CD4-positive, alpha-beta T cell treated with Interleukin-6 for 4 hours (primary cell): ENCODE measurements around the gene POLR3E.
"Not testable (repeated sequence)": the region's sequence is repeated elsewhere in the genome, so short reads cannot be mapped to it uniquely, and the experiment has no call there.

Experiments
- DNase-seq: peaks from one replicate; pipeline ENCODE4 v3.0.0-alpha.2; 2020; ENCODE audit warnings: mixed read lengths

POLR3E gene

DNA sequence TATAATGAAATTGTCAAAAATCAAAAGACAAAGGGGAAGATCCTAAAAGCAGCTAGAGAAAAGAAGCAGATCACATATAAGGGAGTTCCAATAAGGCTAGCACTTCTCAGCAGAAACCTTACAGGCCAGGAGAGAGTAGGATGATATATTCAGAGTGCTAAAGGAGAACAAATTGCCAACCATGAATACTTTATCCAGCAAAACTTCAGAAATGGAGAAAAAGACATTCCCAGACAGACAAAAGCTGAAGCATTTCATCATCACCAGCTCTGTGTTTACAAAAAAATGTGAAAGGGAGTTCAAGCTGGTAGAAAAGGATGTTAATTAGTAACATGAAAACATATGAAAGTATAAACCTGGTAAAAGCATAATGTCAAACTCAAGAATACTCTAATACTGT, 39.8 kb downstream of the POLR3E start:
- DNase-seq: no peak

GRCh38 chr16:22337849-22338635, 40.8 kb downstream of the POLR3E start:
- DNase-seq: no peak

DNA sequence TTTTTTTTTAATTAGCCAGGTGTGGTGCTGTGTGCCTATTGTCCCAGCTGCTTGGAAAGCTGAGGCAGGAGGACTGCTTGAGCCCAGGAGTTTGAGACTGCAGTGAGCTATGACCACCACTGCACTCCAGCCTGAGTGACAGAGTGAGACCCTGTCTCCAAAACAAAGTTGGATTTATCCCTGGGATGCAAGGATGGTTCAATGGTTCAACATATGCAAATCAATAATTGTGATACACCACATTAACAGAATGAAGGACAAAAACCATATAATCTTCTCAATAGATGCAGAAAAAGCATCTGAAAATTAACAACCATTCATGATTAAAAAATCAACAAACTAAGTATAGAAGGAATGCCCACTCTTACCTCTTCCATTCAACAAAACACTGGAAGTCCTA, 43.7 kb downstream of the POLR3E start:
- no peak for DNase-seq

GRCh38 chr16:22342082-22342481, 44.9 kb downstream of the POLR3E start:
- DNase-seq: no peak

GRCh38 chr16:22346483-22346882, 49.3 kb downstream of the POLR3E start:
- no peak for DNase-seq

GRCh38 chr16:22347100-22347820, 50.1 kb downstream of the POLR3E start:
- DNase-seq: no peak

- no peak for DNase-seq
These were observed 51.1 kb downstream of the POLR3E start for GRCh38 chr16:22348291-22348690.

- DNase-seq: not testable (repeated sequence)
These were observed 53.8 kb downstream of the POLR3E start for GRCh38 chr16:22351017-22351416.

- DNase-seq: no peak
These were observed 54.9 kb downstream of the POLR3E start for GRCh38 chr16:22352140-22352539.

GRCh38 chr16:22352723-22353122, 55.5 kb downstream of the POLR3E start:
- no peak for DNase-seq

GRCh38 chr16:22353191-22353919, 56.1 kb downstream of the POLR3E start:
- peak; percentile 44 for DNase-seq

DNA sequence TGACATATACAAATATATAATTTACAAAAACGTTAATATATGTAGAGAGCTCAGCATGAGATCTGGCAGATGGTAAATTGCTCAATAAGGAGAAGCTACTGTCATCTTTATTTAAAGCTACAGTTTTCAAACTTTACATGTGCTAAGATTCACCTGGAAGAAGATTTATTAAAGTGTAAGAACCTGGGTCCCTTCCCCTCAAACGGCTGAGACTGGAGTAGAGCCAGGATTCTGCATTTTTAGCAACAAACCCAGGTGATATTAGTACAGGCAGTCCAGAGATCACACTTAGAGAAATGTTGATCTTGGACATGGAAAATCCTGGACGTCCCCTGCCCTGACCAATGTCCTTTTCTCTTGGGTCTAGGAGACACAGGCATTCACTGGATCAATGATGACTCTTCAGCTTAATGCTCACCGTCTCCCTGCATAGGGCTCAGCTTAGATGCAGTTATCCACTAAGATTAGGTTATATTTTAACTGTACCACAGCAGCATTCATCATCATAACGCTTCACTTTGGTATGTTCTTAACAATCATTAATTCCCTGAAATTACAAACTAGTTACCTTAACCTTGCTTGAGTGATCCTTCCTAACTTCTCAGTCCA, 56.8 kb downstream of the POLR3E start:
- DNase-seq: no peak

DNA sequence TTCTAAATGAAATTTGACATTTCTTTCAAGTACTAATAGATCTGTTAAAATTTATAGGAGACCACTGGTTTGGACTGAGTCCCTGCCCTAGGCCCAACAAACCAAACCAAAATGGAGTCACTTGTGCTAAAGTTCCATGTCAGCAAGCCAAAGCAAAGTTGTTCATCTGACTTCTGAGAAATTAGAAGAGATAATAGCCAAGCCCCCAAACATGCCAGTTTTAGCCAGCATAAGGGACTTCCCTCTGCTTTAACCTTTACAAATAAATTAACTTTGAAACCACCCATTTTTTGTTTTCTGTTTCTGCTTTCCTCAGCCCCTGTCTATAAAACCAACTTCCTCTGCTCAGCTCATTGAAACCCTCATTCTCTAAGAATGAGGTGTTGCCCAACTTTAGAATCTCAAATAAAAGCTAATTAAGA, 58.3 kb downstream of the POLR3E start:
- no peak for DNase-seq

DNA sequence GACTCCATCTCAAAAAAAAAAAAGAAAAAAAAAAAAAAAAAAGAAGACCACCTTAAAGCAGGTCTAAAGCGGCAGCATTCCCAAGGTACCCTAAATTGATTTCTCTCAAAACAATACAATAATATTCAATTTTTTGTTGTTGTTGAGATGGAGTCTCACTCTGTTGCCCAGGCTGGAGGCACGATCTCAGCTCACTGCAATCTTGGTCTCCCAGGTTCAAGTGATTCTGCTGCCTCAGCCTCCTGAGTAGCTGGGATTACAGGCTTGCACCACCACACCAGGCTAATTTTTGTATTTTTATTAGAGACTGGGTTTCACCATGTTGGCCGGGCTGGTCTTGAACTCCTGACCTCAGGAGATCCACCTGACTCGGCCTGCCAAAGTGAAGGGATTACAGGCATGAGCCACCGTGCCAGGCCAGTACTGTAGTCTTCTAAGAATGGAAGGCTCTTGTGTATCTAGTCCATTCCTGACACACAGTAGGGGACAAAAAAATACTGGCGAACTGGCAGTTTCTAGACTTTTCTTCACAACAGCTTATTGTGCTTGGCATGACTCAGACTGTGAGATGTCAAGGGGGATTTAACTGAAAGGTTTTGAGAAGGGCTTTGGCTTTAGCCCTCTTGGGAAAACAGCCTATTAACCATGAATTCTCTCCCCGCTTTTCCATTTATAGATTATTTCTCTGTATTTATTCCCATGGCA, 59.9 kb downstream of the POLR3E start:
- peak; percentile 27 for DNase-seq

GRCh38 chr16:22357635-22357971, 60.4 kb downstream of the POLR3E start:
- DNase-seq: no peak

GRCh38 chr16:22358000-22358399, 60.8 kb downstream of the POLR3E start:
- DNase-seq: peak; percentile 49

GRCh38 chr16:22359679-22360078, 62.5 kb downstream of the POLR3E start:
- DNase-seq: no peak

- no peak for DNase-seq
These were observed 63.9 kb downstream of the POLR3E start for GRCh38 chr16:22360963-22361659.

DNA sequence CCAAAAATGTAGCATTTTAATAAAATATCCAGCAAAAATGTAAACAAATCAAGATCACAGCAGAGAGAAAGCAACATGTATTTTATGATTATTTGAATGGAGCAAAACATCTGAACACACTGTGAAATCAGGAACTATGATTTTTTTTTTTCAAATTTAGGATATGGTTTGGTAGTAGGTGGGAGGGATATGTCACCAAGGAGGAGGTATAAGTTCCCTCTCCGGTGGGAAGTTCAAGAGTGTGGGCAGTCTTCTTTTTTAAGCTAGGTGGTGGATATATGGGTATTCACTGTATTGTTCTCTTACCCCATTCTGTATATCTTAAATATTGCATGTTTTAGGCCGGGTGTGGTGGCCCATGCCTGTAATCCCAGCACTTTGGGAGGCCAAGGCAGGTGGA, 67.0 kb downstream of the POLR3E start:
- no peak for DNase-seq

- peak; percentile 13 for DNase-seq
These were observed 69.2 kb downstream of the POLR3E start for GRCh38 chr16:22366371-22366770.

- DNase-seq: no peak
These were observed 69.7 kb downstream of the POLR3E start for GRCh38 chr16:22366889-22367288.
